ENCODE measurements around the gene U2AF2.

- no peak for TF ChIP-seq CTCF (IDR thresholded peaks at IDR 0.05; ENCODE audit: poor library complexity, severe bottlenecking)
- no peak for TF ChIP-seq EP300 (conservative IDR thresholded peaks at IDR 0.05; ENCODE audit: poor library complexity, severe bottlenecking)
- no peak for TF ChIP-seq EZH2 (IDR thresholded peaks at IDR 0.05; ENCODE audit: borderline replicate concordance, insufficient read depth, low read length, poor library complexity, severe bottlenecking)
- TF ChIP-seq MXI1 (conservative IDR thresholded peaks at IDR 0.05; ENCODE audit: poor library complexity, severe bottlenecking), result no peak
- no peak for TF ChIP-seq TAF1 (IDR thresholded peaks at IDR 0.05; ENCODE audit: low read depth)
- TF ChIP-seq SMC3 (conservative IDR thresholded peaks at IDR 0.05; ENCODE audit: poor library complexity), result no peak
- no peak for TF ChIP-seq REST (IDR thresholded peaks at IDR 0.05; ENCODE audit: borderline replicate concordance)
- TF ChIP-seq RAD21 (conservative IDR thresholded peaks at IDR 0.05), result no peak
- TF ChIP-seq POLR2AphosphoS5 (IDR thresholded peaks at IDR 0.05), result no peak
Observed at GRCh38 chr19:55606817-55607216, 48.0 kb upstream of the U2AF2 start.

Data from neural cell (in vitro differentiated cells).